Subcutaneous abdominal adipose tissue (tissue), 5 donors: ENCODE results near the gene GDI2.

Experiments
- H3K27ac ChIP-seq: one replicate; pipeline ENCODE4 v1.7.0; 2013; ENCODE audit warnings: low read depth, mild to moderate bottlenecking, inconsistent platforms, low read length, moderate library complexity
- H3K27me3 ChIP-seq, 5 donors: one replicate each; pipeline ENCODE4 v1.7.0; 2013; ENCODE audit warnings: low read length in 5 of 5, inconsistent platforms in 1 of 5; ENCODE audit not compliant: control insufficient read depth in 5 of 5, insufficient read depth in 4 of 5
- H3K36me3 ChIP-seq, 5 donors: one replicate each; pipeline ENCODE4 v1.7.0; 2013; ENCODE audit warnings: low read length in 5 of 5; ENCODE audit not compliant: control insufficient read depth in 5 of 5, insufficient read depth in 5 of 5
- H3K4me1 ChIP-seq, 5 donors: one replicate each; pipeline ENCODE4 v1.7.0; 2013; ENCODE audit warnings: low read length in 5 of 5, mild to moderate bottlenecking in 3 of 5, moderate library complexity in 1 of 5; ENCODE audit not compliant: control insufficient read depth in 5 of 5, insufficient read depth in 5 of 5
- H3K4me3 ChIP-seq, 5 donors: one replicate each; pipeline ENCODE4 v1.7.0; 2013; ENCODE audit warnings: low read length in 5 of 5, low read depth in 1 of 5
- H3K9ac ChIP-seq, 5 donors: one replicate each; pipeline ENCODE4 v1.7.0; 2013; ENCODE audit warnings: low read length in 5 of 5, mild to moderate bottlenecking in 4 of 5, moderate library complexity in 3 of 5
- H3K9me3 ChIP-seq, 5 donors: one replicate each; pipeline ENCODE4 v1.7.0; 2013; ENCODE audit warnings: low read length in 5 of 5; ENCODE audit not compliant: control insufficient read depth in 5 of 5
- donor health status: healthy.
- donor health status: healthy.
- donor health status: healthy.
- donor health status: healthy.
- donor health status: healthy.

GDI2 gene

DNA sequence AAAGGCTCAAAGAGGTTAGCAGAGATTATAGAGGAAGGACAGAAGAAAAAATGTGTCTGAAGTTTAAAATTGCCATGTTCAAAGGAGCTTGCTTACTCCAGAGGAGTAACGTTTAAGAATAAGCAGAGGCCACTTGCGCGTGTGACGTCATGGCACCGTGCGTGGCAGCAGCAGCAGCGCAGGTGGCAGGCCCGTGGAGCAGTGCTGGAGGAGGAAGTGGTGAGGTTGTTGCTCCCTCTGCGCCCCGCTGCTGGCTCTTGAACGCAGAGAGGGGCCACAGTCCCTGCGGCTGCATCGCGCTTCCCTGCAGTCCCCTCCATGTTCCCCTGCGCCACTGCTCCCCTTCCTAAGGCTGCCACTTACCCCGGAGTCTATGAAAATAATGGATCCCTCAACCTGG lies 37.5 kb downstream of the GDI2 start:
- peaks cover 2 to 18% (median 14%) of the 10 kb centered on the region in 5 donors for H3K4me1 ChIP-seq
- H3K4me3 ChIP-seq, result no peak overlapping the region
- no peaks in the 10 kb centered on the region for H3K9me3 ChIP-seq
- H3K27ac ChIP-seq, result peak overlapping the region; percentile 52
- peak overlapping the region in 1 of 5 donors; percentile 13 for H3K9ac ChIP-seq
- no peaks in the 10 kb centered on the region for H3K27me3 ChIP-seq
- peaks cover 4 to 43% (median 28%) of the 10 kb centered on the region in 5 donors for H3K36me3 ChIP-seq

DNA sequence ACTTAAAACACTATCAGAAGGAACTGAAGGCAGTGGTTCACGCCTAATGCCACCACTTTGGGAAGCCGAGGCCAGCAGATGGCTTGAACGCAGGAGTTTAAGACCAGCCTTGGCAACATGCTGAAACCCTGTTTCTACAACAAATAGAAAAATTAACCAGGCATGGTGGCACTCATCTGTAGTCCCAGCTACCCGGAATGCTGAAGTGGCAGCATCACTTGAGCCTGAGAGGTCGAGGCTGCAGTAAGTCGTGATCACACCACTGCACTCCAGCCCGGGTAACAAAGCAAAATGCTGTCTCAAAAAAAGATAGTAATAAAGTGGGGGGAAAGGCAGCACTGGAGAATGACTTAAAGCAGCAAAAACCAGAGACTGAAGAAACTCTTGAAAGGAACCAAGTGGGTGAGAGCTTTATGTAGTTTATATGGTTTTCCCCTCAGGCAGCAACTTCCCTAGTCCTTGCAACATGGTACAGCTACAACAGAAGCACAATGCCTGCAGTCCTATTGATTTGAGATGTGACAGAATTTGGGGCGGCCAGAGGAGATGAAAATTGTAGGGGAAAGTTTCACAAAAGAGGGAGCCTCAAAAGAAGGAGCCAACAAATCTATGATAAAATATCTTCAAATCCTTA lies 38.1 kb downstream of the GDI2 start:
- Histone ChIP-seq H3K9ac (peak overlapping the region in 1 of 5 donors; percentile 13), H3K27me3 (no peaks in the 10 kb centered on the region), H3K4me1 (peaks cover 2 to 18% (median 14%) of the 10 kb centered on the region in 5 donors), H3K4me3 (no peak overlapping the region), H3K36me3 (peaks cover 4 to 47% (median 28%) of the 10 kb centered on the region in 5 donors), H3K27ac (no peak overlapping the region), H3K9me3 (no peaks in the 10 kb centered on the region)

- H3K4me3 ChIP-seq, result no peak overlapping the region
- H3K9ac ChIP-seq, result no peak overlapping the region
- no peaks in the 10 kb centered on the region for H3K9me3 ChIP-seq
- no peak overlapping the region for H3K27ac ChIP-seq
- H3K4me1 ChIP-seq, result no peaks in the 10 kb centered on the region
- H3K36me3 ChIP-seq, result peaks cover 51 to 75% (median 67%) of the 10 kb centered on the region in 5 donors
- no peaks in the 10 kb centered on the region for H3K27me3 ChIP-seq
These were observed 47.0 kb downstream of the GDI2 start for GRCh38 chr10:5766189-5766588.

- peaks cover 56 to 79% (median 70%) of the 10 kb centered on the region in 5 donors for H3K36me3 ChIP-seq
- H3K9ac ChIP-seq, result no peak overlapping the region
- no peak overlapping the region for H3K4me3 ChIP-seq
- no peaks in the 10 kb centered on the region for H3K4me1 ChIP-seq
- no peaks in the 10 kb centered on the region for H3K27me3 ChIP-seq
- no peaks in the 10 kb centered on the region for H3K9me3 ChIP-seq
- H3K27ac ChIP-seq, result no peak overlapping the region
These were observed 47.6 kb downstream of the GDI2 start for GRCh38 chr10:5765617-5766016.

GRCh38 chr10:5764422-5765297 lies 48.6 kb downstream of the GDI2 start:
- H3K27ac ChIP-seq, result no peak overlapping the region
- H3K27me3 ChIP-seq, result no peaks in the 10 kb centered on the region
- no peaks in the 10 kb centered on the region for H3K4me1 ChIP-seq
- peaks cover 59 to 80% (median 76%) of the 10 kb centered on the region in 5 donors for H3K36me3 ChIP-seq
- H3K9me3 ChIP-seq, result no peaks in the 10 kb centered on the region
- H3K9ac ChIP-seq, result no peak overlapping the region
- no peak overlapping the region for H3K4me3 ChIP-seq

- H3K9me3 ChIP-seq, result no peaks in the 10 kb centered on the region
- H3K27ac ChIP-seq, result no peak overlapping the region
- no peaks in the 10 kb centered on the region for H3K27me3 ChIP-seq
- H3K4me3 ChIP-seq, result no peak overlapping the region
- H3K36me3 ChIP-seq, result peaks cover 68 to 88% (median 84%) of the 10 kb centered on the region in 5 donors
- no peak overlapping the region for H3K9ac ChIP-seq
- H3K4me1 ChIP-seq, result no peaks in the 10 kb centered on the region
These were observed 50.7 kb downstream of the GDI2 start for GRCh38 chr10:5762531-5762930.

DNA sequence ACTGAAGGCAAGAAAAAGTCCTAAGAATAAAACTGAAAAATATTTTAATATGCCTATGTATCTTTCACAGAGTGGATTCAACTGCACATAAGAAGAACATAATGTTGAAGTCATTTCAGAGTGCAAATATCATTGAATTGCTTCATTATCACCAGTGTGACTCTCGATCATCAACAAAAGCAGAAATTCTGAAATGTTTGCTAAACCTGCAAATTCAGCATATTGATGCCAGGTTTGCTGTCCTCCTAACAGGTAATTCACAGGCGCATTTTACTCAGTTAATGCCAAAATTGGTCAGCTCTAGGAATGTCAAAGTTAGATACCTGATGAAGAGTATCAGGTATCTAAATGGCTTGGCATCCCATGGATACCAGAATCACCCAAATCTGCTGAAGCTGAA lies 52.0 kb downstream of the GDI2 start:
- Histone ChIP-seq H3K36me3 (peaks cover 67 to 87% (median 83%) of the 10 kb centered on the region in 5 donors), H3K4me1 (no peaks in the 10 kb centered on the region), H3K4me3 (no peak overlapping the region), H3K9ac (no peak overlapping the region), H3K9me3 (no peaks in the 10 kb centered on the region), H3K27me3 (no peaks in the 10 kb centered on the region), H3K27ac (no peak overlapping the region)

DNA sequence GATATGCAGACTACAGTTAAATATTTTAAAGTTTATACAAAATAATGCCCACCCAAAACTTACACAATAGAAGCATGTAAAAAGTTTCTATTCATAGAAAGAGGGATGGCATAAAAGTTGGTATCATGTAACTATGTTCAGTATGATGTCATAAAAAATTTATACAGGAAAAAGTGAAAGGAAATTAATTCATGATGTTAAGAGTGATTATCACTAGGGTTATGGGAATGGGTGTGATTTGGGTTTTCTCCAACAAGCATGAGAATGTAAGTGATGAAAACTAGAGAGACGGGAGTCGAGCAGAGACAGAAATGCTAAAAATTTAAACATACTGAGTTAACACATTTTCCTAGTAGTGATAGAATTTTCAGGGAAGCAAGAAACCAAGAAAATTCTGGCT lies 52.7 kb downstream of the GDI2 start:
- Histone ChIP-seq H3K4me3 (no peak overlapping the region), H3K4me1 (no peaks in the 10 kb centered on the region), H3K36me3 (peaks cover 61 to 80% (median 76%) of the 10 kb centered on the region in 5 donors), H3K27me3 (no peaks in the 10 kb centered on the region), H3K9ac (no peak overlapping the region), H3K27ac (no peak overlapping the region), H3K9me3 (no peaks in the 10 kb centered on the region)

DNA sequence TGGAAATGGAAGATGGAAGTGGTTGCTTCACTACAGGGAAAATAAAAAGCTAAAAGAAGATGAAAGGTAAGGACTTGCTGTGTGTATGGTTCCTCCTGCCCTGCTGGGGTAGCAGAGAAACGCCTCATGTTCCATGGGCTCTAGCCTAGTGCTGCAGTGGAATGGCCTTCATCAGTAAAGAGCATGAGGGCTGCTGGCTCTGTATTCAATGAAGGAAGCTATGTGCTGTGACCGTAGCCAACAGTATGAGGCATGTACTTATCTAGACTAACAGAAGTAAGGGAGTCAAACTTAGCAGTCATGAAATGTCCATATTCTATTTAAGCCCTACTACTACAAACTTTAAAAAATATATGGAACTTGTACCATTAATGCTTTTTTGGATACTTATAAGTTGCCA lies 54.3 kb downstream of the GDI2 start:
- H3K4me1 ChIP-seq, result no peaks in the 10 kb centered on the region
- no peaks in the 10 kb centered on the region for H3K9me3 ChIP-seq
- H3K9ac ChIP-seq, result no peak overlapping the region
- no peaks in the 10 kb centered on the region for H3K27me3 ChIP-seq
- peaks cover 48 to 65% (median 60%) of the 10 kb centered on the region in 5 donors for H3K36me3 ChIP-seq
- no peak overlapping the region for H3K4me3 ChIP-seq
- no peak overlapping the region for H3K27ac ChIP-seq
